ENCODE data around the gene KRT82.

DNA sequence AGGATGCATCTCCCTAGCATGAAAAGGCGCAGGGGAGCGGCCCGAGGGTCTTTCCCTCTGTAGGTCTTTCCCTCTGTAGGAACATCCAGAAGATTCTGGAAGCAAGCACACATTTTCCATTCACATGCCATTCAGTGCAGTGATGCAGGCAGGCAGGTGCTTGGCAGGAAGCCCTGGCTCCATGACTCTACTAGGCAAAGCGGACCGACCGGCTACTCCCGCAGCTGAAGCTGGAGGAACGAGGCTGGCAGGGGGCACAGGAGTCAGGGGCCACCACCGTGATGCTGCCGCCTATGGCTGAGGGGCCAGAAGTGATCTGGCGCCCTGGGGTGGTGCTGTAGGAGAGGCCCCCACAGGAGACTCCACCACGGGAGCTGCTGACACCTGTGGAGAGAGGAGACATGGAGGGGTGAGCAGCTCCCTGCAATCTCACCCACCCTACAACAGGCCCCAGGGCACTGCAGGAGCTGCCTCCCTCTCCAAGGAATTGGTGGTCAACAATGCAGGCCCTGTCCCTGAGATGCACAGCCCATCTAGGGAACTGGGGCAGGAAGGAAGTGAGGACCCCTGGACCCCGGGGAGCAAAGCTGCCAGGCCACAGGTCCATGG is 45.4 kb downstream of the KRT82 start:
- TF ChIP-seq POLR2A (IDR thresholded peaks at IDR 0.05; ENCODE audit: low read length) (no peak), GATA1 (IDR thresholded peaks at IDR 0.05; ENCODE audit: low read depth, low read length) (no peak)
